GM21528 (cell line): ENCODE results near the gene LRTM2.

Experiments
- ATAC-seq: cut with Tn5 transposase; IDR thresholded peaks from one replicate; pipeline ENCODE4 v1.9.1; 2021; ENCODE audit warnings: mild to moderate bottlenecking, moderate library complexity; ENCODE audit not compliant: unreplicated experiment, low FRiP score

The LRTM2 gene

GRCh38 chr12:1839956-1840951, 19.9 kb downstream of the LRTM2 start:
- ATAC-seq, result no peak

- no peak for ATAC-seq
These were observed 20.6 kb downstream of the LRTM2 start for GRCh38 chr12:1840981-1841425.

GRCh38 chr12:1841586-1842182, 21.3 kb downstream of the LRTM2 start:
- ATAC-seq, result no peak

GRCh38 chr12:1842183-1842904, 22.0 kb downstream of the LRTM2 start:
- no peak for ATAC-seq

GRCh38 chr12:1842905-1843640, 22.7 kb downstream of the LRTM2 start:
- ATAC-seq, result no peak

- ATAC-seq, result no peak
These were observed 23.3 kb downstream of the LRTM2 start for GRCh38 chr12:1843641-1844005.

GRCh38 chr12:1844223-1844622, 23.9 kb downstream of the LRTM2 start:
- no peak for ATAC-seq

GRCh38 chr12:1844661-1845409, 24.5 kb downstream of the LRTM2 start:
- ATAC-seq, result no peak

GRCh38 chr12:1845427-1845826, 25.1 kb downstream of the LRTM2 start:
- ATAC-seq, result no peak

GRCh38 chr12:1845886-1846285, 25.5 kb downstream of the LRTM2 start:
- ATAC-seq, result no peak

- ATAC-seq, result no peak
These were observed 26.3 kb downstream of the LRTM2 start for GRCh38 chr12:1846421-1847405.

- no peak for ATAC-seq
These were observed 27.0 kb downstream of the LRTM2 start for GRCh38 chr12:1847411-1847810.

- no peak for ATAC-seq
These were observed 27.8 kb downstream of the LRTM2 start for GRCh38 chr12:1848146-1848545.

GRCh38 chr12:1848745-1849144, 28.4 kb downstream of the LRTM2 start:
- no peak for ATAC-seq

GRCh38 chr12:1851151-1851701, 30.9 kb downstream of the LRTM2 start:
- ATAC-seq, result no peak

- no peak for ATAC-seq
These were observed 31.7 kb downstream of the LRTM2 start for GRCh38 chr12:1852076-1852475.

GRCh38 chr12:1853716-1854115, 33.4 kb downstream of the LRTM2 start:
- ATAC-seq, result no peak

- no peak for ATAC-seq
These were observed 34.9 kb downstream of the LRTM2 start for GRCh38 chr12:1855241-1855640.
